HG03460 (cell line): ENCODE data around the gene TPD52L1.
"Not testable (repeated sequence)": the region's sequence is repeated elsewhere in the genome, so short reads cannot be mapped to it uniquely, and the experiment has no call there.

Experiments used
- ATAC-seq: cut with Tn5 transposase; IDR thresholded peaks from one replicate; pipeline ENCODE4 v1.9.1; 2021; ENCODE audit not compliant: unreplicated experiment

TPD52L1 gene, protein sequence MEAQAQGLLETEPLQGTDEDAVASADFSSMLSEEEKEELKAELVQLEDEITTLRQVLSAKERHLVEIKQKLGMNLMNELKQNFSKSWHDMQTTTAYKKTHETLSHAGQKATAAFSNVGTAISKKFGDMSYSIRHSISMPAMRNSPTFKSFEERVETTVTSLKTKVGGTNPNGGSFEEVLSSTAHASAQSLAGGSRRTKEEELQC

DNA sequence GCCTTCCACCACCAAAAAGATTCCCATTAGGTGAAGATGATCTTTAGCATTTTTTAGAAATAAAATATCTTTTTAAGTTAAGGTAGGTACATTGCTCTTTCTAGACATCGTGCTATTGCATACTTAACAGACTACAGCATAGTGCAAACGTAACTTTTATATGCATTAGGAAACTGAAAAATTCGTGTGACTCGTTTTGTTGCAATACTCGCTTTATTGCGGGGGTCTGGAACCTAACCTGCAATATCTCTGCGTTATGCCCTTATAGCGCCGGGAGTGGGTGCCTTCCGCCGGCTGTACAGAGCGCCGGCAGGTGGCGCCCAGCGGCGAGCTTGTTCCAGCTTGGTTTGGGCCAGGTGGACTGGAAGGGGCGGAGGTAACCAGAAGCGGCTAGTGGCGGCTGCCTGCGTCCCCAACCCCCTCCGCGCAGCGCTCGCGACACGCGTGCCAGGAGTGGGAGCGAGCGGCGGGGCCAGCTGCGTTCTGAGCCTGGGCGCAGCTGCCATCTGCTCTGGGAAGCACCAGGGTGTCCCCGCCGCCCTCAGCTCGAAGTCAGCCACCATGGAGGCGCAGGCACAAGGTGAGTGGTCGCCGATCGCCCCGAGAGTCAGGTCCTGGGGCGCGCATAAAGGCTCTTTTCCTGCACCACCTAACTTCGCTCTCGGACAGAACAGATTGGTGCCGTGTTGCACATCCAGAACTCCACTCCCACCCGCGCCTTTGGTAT lies at the start of gene TPD52L1:
Gene TPD52L1, plus strand, starts transcription at position 383 of the 727 bp plus-strand sequence. Its CDS starts 179 bp downstream, at position 562.
- peak; percentile 96 for ATAC-seq

GRCh38 chr6:125104425-125104824 lies 49.1 kb upstream of the TPD52L1 start:
- ATAC-seq: no peak

DNA sequence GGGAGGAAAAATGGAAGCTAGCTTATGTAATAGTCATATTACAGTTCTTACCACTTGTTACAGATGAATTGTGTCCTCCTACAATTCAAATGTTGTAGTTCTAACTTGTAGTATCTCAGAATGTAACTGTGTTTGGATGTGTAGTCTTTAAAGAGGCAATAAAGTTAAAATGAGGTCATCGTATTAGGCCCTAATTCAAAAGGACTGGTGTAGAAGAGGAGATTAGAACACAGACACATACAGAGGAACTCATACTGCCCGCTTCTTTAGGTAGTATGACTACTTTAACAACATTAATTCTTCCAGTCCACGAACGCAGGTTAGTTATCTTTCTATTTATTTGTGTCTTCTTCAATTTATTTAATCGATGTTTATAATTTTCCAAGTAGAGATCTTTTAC lies 46.5 kb upstream of the TPD52L1 start:
- no peak for ATAC-seq

DNA sequence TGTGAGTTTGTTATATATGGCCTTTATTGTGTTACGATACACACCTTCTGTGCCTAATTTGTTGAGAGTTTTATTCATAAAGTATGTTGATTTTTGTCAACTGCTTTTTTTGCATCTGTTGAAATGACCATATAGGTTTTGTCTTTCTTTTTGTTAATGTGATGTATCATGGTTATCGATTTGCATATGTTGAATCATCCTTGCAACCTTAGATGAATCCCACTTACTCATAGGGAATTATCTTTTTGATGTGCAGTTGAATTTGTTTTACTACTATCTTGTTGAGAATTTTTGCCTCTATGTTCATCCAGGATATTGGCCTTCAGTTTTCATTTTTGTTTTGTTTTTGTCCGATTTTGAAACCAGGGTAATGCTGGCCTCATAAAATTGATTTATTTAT lies 45.7 kb upstream of the TPD52L1 start:
- ATAC-seq: no peak

- ATAC-seq: no peak
Observed at GRCh38 chr6:125110056-125110455, 43.5 kb upstream of the TPD52L1 start.

- no peak for ATAC-seq
Observed at GRCh38 chr6:125111219-125111983, 42.2 kb upstream of the TPD52L1 start.

- no peak for ATAC-seq
Observed at GRCh38 chr6:125112934-125113333, 40.6 kb upstream of the TPD52L1 start.

DNA sequence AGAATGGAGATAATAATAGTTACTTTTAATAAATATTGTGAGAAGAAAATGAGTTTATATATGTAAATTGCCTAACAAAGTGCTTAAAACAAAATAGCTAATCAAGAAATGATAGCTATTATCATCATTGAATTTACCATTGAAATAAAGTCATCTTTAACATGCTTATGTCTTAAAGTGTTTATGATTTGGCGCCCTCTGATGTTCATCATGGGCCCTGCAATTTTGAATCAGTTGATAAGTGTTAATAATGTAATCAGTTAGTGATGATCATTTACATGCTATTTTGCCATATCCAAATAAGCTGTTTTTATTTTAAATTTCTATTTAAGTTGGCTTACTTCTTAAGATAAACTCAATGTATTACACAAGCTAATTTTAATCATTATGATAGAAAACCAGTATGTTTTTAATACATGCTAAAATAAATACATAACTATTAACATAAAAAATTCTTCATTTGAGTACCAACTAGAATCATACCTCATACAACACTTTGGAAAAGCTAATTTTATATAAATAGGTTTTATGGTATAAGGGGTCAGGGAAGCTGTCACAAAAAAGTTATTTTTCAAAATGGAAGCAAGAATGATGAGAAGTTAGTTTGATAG lies 39.2 kb upstream of the TPD52L1 start:
- ATAC-seq: no peak

DNA sequence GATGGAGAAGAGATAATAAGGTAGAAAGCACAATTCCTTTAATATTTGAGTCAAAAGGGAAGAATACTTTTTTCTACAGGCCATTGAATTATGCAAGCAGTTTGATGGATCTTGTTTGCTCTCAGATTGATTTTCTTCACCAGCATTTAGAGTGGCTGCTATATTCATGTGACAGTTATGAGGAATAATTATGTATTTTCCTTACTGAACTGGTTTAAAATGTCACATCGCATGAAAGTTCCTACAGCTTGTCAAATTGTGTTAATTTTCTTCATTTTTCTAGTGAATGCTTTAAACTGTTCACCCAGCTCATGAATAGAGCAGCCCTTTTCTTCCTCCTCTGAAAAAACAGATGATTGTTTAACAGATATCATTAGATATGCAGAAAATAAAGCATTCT lies 37.4 kb upstream of the TPD52L1 start:
- no peak for ATAC-seq

DNA sequence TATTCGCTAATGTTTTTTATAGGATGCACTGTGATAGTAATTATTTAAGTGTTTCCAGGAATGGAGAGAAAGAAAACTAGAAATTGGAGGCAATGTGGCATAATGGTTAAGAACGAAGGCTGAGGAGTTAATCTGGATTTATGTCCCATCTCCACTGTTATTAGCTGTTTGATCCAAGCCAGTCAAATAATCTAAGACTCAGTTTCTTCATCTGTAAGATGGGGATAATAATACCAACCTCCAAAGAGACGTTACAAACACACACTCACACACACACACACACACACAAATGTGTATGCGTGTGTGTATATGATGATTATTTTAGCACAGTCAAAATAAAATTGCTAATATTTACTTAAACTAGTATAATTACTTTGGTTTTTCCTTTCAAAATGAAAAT lies 36.9 kb upstream of the TPD52L1 start:
- ATAC-seq: no peak

- ATAC-seq: no peak
Observed at GRCh38 chr6:125117818-125118217, 35.8 kb upstream of the TPD52L1 start.

DNA sequence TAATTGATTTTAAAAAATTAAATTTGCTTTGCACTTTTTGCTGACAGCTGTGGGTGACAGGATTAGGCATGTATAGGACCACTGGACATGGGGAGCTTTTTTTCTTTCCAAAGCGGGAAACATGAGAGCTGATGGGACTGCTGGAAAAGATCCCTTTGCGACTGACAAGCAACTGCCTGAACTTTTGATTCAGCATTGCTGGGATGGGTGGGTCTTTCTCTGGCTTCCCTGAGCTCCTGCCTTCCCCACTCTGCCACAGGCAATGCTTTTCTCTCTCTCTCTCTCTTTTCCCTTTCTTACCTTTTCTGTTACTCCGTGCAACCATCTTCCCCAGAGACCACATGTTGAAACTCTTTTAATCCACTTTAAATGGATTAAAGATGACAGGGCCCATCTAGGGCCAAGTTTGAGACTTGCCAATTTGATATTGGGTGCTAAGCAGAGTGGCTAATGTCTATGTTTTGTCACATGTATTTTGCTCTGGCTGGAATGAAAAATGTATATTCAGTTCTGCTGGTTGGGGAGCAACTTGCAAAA lies 33.5 kb upstream of the TPD52L1 start:
- no peak for ATAC-seq

DNA sequence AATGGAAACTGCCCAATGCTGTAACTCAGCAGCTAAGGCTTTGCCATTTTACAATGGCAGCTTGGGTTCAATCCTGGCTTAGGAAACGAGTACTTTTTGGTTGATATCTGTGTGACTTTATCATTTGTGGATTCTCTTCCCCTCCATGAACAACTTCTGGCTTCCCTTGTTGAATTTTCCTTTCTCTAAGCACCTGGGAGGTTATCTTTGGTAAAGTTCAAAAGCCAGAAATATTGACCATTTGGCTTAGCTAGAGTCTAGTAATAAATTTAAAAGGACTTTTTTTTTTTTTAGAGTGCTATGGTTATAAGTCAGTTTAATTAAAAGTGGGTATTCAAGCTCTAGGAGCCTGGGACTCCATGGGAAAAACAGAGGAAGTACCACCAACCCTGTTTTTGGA lies 31.7 kb upstream of the TPD52L1 start:
- ATAC-seq: no peak

DNA sequence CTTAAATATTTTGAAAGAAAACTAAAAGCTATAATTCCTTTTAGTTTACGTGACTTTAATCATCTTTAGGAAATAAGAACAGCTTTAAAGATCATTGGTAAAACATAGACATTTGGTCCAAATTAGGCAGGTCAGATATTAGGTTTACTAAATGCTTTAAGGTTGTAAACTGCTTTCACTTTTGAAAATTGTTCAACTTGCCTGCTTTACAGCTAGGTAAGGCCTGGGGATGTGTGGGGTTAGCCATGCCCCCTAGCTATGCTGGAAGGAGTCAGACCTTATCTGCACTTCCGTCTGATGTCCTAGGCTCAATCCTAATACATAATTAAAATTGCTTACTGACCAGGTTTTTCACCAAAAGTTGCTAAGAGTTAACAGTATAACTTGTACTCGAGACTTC lies 30.5 kb upstream of the TPD52L1 start:
- no peak for ATAC-seq

GRCh38 chr6:125123468-125124048 lies 30.0 kb upstream of the TPD52L1 start:
- no peak for ATAC-seq

- no peak for ATAC-seq
Observed at GRCh38 chr6:125124049-125124669, 29.4 kb upstream of the TPD52L1 start.

GRCh38 chr6:125125856-125126255 lies 27.7 kb upstream of the TPD52L1 start:
- ATAC-seq: not testable (repeated sequence)

- no peak for ATAC-seq
Observed at GRCh38 chr6:125129354-125129753, 24.2 kb upstream of the TPD52L1 start.

DNA sequence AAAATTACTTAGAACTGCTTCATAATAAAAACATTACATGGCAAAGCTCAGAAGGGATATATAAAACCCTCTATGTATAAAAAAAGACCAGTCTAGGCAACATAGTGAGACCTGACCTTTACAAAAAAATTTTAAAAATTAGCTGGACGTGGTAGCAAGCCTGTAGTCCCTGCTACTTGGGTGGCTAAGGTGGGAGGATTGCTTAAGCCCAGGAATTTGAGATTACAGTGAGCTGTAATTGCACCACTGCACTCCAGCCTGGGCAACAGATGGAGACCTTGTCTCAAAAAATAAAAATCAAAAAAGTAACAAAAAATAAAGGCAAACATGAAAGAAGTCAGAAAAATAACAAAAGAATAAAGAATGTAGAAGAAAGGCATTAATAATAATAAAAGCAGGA lies 21.5 kb upstream of the TPD52L1 start:
- no peak for ATAC-seq

GRCh38 chr6:125136378-125136777 lies 17.2 kb upstream of the TPD52L1 start:
- no peak for ATAC-seq

GRCh38 chr6:125138083-125138482 lies 15.5 kb upstream of the TPD52L1 start:
- ATAC-seq: no peak
